HepG2 (cell line): ENCODE measurements around the gene STIM1. TPM values are rescaled to one million over a fixed set of nuclear protein-coding genes. Genes with fewer than 3 reads are reported as not detected.

Source experiments
- CREB1 ChIP-seq, 2 experiments: fragments of 450-650 bp in 1 of 2; IDR thresholded peaks; 2 replicates each; pipeline ENCODE4 v1.6.1; 2016 to 2017; ENCODE audit warnings: control low read depth in 1 of 2, mild to moderate bottlenecking in 1 of 2, missing compliant biosample characterization in 1 of 2, missing genetic modification characterization in 1 of 2
- FOXK2 ChIP-seq: fragments of 450-650 bp; IDR thresholded peaks from 2 replicates; pipeline ENCODE4 v1.6.1; 2016
- KLF16 ChIP-seq, 2 experiments: sonication (generic) in 1 of 2; formaldehyde crosslinking in 1 of 2; IDR thresholded peaks; 2 replicates each; pipeline versions ENCODE4 v1.6.1 to v1.8.0; 2016 to 2023; ENCODE audit warnings: missing genetic modification reagents in 2 of 2, missing compliant biosample characterization in 1 of 2
- MAFF ChIP-seq: IDR thresholded peaks from 2 replicates; pipeline ENCODE4 v1.6.1; 2011; ENCODE audit warnings: low read depth, low read length, improper control_type of control experiment
- NFRKB ChIP-seq: fragments of 450-650 bp; IDR thresholded peaks from 2 replicates; pipeline ENCODE4 v1.6.1; 2017
- NR3C1 ChIP-seq: sonication (generic); formaldehyde crosslinking; IDR thresholded peaks from 2 replicates; pipeline ENCODE4 v1.4.0; 2020; ENCODE audit warnings: missing genetic modification reagents
- ONECUT2 ChIP-seq: sonication (generic); formaldehyde crosslinking; IDR thresholded peaks from 2 replicates; pipeline ENCODE4 v1.4.0; 2020; ENCODE audit warnings: missing genetic modification reagents
- SAP130 ChIP-seq: IDR thresholded peaks from 2 replicates; pipeline ENCODE4 v1.6.1; 2016; ENCODE audit warnings: low read depth
- SMAD1 ChIP-seq: sonication (generic); formaldehyde crosslinking; IDR thresholded peaks from 2 replicates; pipeline ENCODE4 v1.4.0; 2020; ENCODE audit warnings: missing genetic modification reagents, low read depth, mild to moderate bottlenecking, borderline replicate concordance
- TARDBP ChIP-seq: sonication (generic); formaldehyde crosslinking; IDR thresholded peaks from 2 replicates; pipeline ENCODE4 v1.8.0; 2022; ENCODE audit warnings: mild to moderate bottlenecking, missing genetic modification reagents
- TFDP2 ChIP-seq: sonication (generic); formaldehyde crosslinking; IDR thresholded peaks from 2 replicates; pipeline ENCODE4 v1.4.0; 2020; ENCODE audit warnings: missing genetic modification reagents
- ZNF143 ChIP-seq: sonication (generic); formaldehyde crosslinking; IDR thresholded peaks from 2 replicates; pipeline ENCODE4 v1.4.0; 2020; ENCODE audit warnings: missing genetic modification reagents
- ZNF281 ChIP-seq: sonication (generic); formaldehyde crosslinking; IDR thresholded peaks from 2 replicates; pipeline ENCODE4 v1.4.0; 2020; ENCODE audit warnings: missing genetic modification reagents, borderline replicate concordance
- ZNF292 ChIP-seq: sonication (generic); formaldehyde crosslinking; IDR thresholded peaks from 2 replicates; pipeline ENCODE4 v1.8.1; 2022; ENCODE audit warnings: mild to moderate bottlenecking, low read depth, missing genetic modification reagents, borderline replicate concordance
- ZNF33B ChIP-seq: sonication (generic); formaldehyde crosslinking; IDR thresholded peaks from 2 replicates; pipeline ENCODE4 v1.5.1; 2020; ENCODE audit warnings: mild to moderate bottlenecking, missing genetic modification reagents
- ZNF496 ChIP-seq: sonication (generic); formaldehyde crosslinking; IDR thresholded peaks from 2 replicates; pipeline ENCODE4 v1.8.1; 2023; ENCODE audit warnings: mild to moderate bottlenecking, moderate library complexity, missing genetic modification reagents; ENCODE audit not compliant: insufficient replicate concordance
- ZNF549 ChIP-seq: sonication (generic); formaldehyde crosslinking; IDR thresholded peaks from 2 replicates; pipeline ENCODE4 v1.5.0; 2020; ENCODE audit warnings: missing genetic modification reagents
- ZNF749 ChIP-seq: sonication (generic); formaldehyde crosslinking; IDR thresholded peaks from 2 replicates; pipeline ENCODE4 v1.8.0; 2022; ENCODE audit warnings: mild to moderate bottlenecking, missing genetic modification reagents, moderate library complexity, borderline replicate concordance
- ZNF781 ChIP-seq: sonication (generic); formaldehyde crosslinking; IDR thresholded peaks from 2 replicates; pipeline ENCODE4 v1.5.1; 2020; ENCODE audit warnings: borderline replicate concordance, mild to moderate bottlenecking, missing genetic modification reagents; ENCODE audit errors: not compliant biosample characterization
- ZSCAN9 ChIP-seq: IDR thresholded peaks from 2 replicates; pipeline ENCODE4 v1.6.1; 2016; ENCODE audit warnings: borderline replicate concordance
- polyA plus RNA-seq, 8 experiments: library from polyadenylated mRNA; depleted of rRNA in 3 of 8; stranded (reverse) in 7 of 8; unstranded in 1 of 8; fragments of >200 nt; fragmentation: Illumina TruSeq in 4 of 8; extraction: Trizol in 4 of 8; gene quantifications; 2 replicates each; pipeline versions ENCODE4 v1.2.1 to v1.2.3, GENCODE V29; 2011 to 2016; ENCODE audit warnings: low read depth in 4 of 8, missing spikeins in 1 of 8, mixed read lengths in 1 of 8; ENCODE audit not compliant: insufficient read depth in 1 of 8
- total RNA-seq, 5 experiments: library from RNA; depleted of rRNA; stranded (reverse); fragments of >200 nt; fragmentation: Illumina TruSeq; extraction: Trizol; gene quantifications; 2 replicates each; pipeline ENCODE4 v1.2.3, GENCODE V29; 2016; ENCODE audit warnings: low read depth in 1 of 5

Gene STIM1
- total and polyA plus RNA-seq, 2 of the 13 experiments (the other 11 are each of a cell fraction or from before 2014, with no cell fraction given), result 19.2 to 28.5 TPM

DNA sequence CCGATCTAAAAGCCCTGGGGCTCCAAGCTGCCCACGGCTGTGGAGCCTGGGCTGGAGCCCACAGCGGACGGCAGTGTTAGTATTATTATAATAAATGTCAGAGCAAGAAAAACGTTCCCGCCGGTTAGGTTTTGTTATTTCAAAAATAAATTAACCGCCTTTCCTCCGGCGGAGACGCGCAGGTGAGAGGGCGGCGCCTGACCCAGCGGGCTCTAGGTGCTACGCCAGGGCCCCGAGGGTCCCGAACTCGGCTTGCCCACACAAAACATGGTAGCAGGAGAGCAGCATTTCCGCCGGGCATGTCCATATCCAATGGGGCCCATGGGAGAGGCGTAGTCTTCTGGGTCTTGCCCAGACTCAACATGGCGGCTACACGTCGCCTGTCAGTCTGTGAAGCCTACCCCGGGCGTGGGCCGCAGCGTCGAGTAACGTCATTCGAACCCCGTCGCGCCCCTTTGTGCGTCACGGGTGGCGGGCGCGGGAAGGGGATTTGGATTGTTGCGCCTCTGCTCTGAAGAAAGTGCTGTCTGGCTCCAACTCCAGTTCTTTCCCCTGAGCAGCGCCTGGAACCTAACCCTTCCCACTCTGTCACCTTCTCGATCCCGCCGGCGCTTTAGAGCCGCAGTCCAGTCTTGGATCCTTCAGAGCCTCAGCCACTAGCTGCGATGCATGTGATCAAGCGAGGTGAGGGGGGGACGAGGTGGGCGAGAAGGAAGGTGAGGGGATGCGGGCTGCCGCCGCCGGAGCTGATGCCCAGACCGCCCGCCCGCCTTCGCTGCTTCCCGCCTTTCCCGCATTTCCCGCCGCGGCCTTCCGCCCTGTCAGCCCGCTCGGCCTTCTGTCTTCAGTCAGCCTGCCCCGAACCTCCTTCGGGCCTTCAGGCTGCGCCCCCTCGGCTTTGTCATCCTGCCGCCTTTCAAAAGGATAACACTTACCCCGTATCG lies 239.2 kb downstream of the STIM1 start, which contains the start of gene RRM1 (continued):
- TF ChIP-seq SAP130 (CRISPR knock-in tag) (peak; percentile 99), ZNF749 (CRISPR knock-in tag) (0 out of 2 replicates have a peak, but pooled peaks have one; percentile 29), ONECUT2 (CRISPR knock-in tag) (0 out of 2 replicates have a peak, but pooled peaks have one; percentile 9), NFRKB (peak; percentile 81), ZNF143 (CRISPR knock-in tag) (peak; percentile 81), MAFF (no peak), ZSCAN9 (peak; percentile 43; the same call in 1 of the 2 replicates), ZNF281 (CRISPR knock-in tag) (0 out of 2 replicates have a peak, but pooled peaks have one; percentile 17), KLF16 (CRISPR knock-in tag; IDR thresholded peaks at IDR 0.05) (peak in 1 of 2 experiments; percentile 87; a peak in 2 of 4 replicates), TARDBP (CRISPR knock-in tag) (peak; percentile 89), CREB1 (IDR thresholded peaks at IDR 0.05) (peak; percentile 99), CREB1 (CRISPR knock-in tag; IDR thresholded peaks at IDR 0.05) (peak; percentile 100), FOXK2 (peak; percentile 23; the same call in 1 of the 2 replicates), TFDP2 (CRISPR knock-in tag) (peak; percentile 100), ZNF292 (no peak), NR3C1 (CRISPR knock-in tag) (no peak), ZNF33B (CRISPR knock-in tag) (no peak), SMAD1 (CRISPR knock-in tag) (peak; percentile 47; the same call in 1 of the 2 replicates), ZNF781 (CRISPR knock-in tag) (no peak), ZNF549 (no peak), ZNF496 (CRISPR knock-in tag) (no peak)
